NCI-H345 treated with DMSO at 0.1 percent for 48 hours (cell line): ENCODE data around the gene FGF22.
"Not testable (repeated sequence)": the region's sequence is repeated elsewhere in the genome, so short reads cannot be mapped to it uniquely, and the experiment has no call there.

Experiments
- DNase-seq: peaks from one replicate; lab custom pipeline; 2025; ENCODE audit not compliant: unreplicated experiment; lab: John Stamatoyannopoulos, UW

Gene FGF22

DNA sequence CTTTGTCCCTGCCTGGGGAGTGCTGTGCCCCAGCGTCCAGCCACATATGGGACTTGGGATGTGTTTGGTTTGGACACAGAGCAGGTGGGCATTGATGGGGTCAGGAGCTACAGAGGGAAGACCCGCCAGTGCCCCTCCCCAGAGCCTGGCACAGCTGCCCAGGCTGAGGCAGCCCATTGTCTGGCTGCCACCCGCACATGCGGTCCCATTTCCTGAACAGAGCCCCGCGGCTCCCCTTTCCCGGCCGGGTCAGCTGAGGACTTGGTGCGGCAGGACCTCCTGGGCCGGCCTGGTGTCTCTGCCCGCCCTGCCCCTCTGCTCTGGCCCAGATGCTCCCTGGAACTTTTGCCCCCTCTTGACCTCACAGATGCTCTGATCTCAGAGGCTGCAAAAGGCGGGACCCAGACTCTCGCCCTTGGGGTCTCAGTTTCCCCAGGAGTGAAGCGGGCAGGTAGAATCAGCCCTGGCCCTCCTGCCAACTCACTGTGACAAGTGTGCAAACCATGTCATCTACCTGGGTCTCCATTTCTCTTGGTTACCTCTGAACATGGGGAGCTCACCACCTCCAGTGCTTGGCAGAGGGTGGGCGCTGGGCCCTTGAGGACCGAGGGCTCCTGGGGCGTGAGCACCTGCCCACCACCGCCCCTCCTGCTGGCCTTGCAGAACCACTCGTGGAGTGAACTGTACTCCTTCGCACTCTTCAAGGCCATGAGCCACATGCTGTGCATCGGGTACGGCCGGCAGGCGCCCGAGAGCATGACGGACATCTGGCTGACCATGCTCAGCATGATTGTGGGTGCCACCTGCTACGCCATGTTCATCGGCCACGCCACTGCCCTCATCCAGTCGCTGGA is 32.2 kb upstream of the FGF22 start:
- DNase-seq, result no peak

DNA sequence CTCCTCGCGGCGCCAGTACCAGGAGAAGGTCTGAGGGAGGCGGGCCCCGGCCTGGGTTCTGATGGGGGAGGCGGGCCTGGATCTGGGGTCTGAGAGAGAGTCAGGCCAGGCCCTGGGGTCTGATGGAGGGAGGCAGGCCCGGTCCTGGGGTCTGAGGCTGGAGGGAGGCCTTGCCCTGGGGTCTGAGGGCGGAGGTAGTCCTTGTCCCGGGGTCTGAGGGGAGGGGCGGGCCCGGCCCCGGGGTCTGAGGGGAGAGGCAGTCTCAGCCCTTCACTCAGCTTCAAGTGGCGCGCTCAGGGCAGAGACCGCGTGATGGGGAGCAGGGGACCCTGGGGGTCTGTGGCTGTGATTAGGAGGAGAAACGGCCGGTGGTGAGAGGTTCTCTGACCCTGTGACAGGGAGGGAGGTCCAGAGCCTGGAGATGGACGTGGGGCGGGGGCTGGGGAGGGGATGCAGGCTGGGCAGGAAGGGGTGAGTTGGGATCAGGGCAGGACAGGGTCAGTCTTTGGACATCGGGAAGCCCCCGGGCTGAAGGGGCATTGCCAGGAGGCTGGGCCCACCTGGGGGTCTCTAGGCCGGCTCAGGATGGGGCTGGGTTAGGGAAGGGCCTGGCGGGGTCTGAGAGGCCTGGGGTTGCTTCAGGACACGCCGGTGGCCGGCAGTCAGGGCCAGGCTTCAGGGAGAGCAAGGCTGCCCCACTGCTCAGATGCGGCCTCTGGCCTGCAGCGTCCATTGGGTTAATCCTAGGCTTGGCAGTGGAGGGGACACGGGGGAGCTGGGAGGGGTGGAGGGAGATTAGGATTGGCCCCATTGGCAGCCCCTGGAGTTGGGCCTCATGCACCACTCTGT is 31.3 kb upstream of the FGF22 start:
- DNase-seq, result no peak

DNA sequence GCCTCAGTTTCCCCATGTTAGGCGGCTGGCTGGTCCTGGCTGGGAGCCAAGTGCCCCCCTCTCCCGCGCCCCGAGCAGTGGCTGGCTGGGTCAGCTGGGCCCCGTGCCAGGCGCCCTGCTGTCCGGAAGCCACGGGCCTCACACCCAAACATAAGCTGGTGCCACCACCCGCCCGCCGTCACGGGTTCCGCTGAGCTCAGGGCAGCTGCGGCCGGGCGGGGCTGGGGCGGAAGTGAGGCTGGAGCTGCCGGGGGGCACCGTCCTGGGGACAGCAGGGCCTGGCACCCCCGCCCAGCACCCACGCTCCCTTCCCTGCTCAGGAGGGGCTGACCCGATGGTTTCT is 30.7 kb upstream of the FGF22 start:
- no peak for DNase-seq

DNA sequence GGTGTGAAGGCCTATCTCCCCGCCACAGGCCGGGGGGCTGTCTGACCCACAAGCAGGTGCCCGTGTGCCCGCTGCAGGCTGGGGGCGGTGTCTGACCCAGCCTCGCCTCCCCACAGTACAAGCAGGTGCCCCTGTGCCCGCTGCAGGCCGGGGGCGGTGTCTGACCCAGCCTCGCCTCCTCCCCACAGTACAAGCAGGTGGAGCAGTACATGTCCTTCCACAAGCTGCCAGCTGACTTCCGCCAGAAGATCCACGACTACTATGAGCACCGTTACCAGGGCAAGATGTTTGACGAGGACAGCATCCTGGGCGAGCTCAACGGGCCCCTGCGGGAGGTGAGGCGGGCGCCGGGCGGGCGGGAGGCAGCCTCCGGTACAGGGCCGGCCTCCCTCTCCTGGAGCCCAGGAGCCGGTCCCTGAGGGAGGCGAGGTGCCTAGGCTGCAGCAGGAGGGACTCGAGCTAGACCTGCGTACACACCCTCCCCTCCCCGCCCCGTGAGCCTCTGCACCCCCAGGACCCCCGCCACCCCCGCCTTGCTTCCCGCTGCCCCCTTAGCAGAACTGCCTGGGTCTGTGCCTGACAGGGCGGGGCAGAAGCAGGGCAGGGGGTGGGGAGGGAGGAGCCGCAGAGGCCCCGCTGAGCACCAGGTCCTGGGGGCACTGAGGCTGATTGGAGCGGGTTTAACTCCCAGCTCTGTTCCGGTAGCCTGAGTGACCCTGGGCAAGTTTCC is 29.4 kb upstream of the FGF22 start:
- DNase-seq, result no peak

DNA sequence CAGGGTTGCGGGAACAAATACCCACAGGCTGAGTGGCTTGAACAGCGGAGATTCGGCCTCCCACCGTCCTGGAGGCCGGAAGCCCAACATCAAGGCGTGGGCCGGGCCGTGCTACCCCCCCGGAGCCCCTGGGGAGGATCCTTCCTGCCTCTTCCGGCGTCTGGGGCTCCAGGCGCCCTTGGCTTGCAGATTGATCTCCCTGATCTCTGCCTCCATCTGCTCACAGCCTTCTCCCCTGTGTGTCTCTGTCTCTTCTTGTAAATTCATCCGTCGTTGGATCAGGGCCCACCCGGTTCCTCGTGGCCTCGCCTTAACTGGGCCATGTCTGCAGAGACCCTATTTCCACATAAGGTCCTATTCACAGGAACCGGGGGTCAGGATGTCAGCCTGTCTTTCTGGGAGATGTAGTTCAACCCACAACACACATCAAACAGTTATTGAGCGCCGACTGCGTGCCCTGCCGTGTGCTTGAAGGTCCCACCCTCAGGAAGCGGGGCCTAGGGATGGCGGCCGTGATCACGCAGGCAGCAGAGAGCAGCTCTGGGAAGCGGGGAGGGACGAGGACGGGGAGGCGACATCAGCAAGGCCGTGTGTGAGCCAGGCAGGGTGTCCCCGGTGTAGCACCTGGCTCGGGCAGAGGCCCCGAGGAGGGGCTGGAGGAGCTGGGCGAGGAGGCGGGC is 28.7 kb upstream of the FGF22 start:
- no peak for DNase-seq

DNA sequence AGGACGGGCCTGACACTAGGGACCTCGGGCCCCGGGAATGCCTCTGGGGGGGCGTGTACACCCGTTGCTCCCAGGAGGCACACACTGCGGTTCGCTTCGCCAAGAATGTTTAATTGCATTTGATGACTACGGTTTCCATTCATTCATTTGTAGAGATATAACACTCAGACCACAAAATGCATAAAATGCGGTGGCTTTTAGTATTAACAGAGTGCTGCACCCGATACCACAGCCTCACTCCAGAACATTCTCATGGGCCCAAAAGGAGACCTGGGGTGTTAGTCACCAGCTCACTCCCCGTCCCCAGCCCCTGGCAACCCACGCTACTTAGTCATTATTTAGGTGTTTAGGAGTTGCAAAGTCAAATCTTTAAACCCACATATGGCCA is 28.2 kb upstream of the FGF22 start:
- DNase-seq, result no peak

DNA sequence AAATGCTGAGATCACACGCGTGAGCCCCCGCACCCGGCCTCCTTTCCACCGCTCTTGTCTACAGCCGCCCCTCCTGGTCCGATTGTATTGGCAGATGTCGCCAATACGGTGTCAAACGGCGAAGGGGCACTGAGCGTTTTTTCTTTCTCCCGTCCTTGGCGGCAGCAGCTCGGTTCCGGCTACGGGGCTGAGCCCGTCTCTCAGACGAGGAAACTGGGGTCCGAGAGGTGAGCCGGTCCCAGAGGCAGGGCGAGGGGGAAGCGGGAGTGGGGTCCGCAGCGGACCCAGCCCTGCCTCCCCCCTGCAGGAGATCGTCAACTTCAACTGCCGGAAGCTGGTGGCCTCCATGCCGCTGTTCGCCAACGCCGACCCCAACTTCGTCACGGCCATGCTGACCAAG is 26.7 kb upstream of the FGF22 start:
- DNase-seq, result no peak

DNA sequence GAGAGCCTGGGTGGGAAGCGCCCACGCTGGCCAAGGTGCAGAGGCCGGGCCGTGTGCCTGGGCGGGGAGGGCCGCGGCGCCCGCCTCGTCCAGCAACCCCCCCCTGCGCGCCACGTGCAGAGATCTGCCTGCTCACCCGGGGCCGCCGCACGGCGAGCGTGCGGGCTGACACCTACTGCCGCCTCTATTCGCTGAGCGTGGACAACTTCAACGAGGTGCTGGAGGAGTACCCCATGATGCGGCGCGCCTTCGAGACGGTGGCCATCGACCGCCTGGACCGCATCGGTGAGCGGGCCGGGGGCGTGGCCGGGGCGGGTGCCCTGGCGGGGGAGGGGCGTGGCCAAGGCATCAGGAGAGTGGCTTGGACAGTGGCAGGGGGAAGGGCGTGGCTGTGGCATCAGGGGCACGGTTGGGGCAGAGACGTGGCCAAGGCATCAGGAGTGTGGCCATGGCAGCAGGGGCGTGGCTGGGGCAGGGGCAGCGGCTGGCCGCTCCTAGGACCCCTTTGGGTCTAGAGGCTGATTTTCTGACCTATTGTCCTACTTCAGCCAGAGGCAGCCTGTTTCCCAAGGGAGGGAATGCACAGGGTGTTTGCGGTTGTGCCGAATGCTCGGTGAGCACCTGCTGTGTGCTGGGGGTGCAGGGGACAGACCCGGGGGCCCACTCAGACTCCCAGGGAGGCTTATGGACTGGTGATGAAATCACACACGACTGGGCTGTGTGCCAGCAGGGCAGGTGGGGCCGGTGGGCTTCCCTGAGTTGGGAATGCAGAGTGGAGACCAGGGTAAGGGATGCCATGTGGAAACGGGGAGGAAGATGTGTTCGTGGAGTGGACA is 25.7 kb upstream of the FGF22 start:
- DNase-seq, result no peak

DNA sequence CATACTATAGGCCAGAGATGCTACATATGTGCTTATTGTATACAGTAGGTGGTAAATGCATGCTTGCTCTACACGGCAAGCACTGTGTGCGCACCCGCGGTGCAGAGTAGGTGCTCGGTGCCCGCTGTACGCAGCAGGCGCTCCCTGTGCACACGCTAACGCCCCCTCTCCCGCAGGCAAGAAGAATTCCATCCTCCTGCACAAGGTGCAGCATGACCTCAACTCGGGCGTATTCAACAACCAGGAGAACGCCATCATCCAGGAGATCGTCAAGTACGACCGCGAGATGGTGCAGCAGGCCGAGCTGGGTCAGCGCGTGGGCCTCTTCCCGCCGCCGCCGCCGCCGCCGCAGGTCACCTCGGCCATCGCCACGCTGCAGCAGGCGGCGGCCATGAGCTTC is 24.1 kb upstream of the FGF22 start:
- DNase-seq, result no peak

DNA sequence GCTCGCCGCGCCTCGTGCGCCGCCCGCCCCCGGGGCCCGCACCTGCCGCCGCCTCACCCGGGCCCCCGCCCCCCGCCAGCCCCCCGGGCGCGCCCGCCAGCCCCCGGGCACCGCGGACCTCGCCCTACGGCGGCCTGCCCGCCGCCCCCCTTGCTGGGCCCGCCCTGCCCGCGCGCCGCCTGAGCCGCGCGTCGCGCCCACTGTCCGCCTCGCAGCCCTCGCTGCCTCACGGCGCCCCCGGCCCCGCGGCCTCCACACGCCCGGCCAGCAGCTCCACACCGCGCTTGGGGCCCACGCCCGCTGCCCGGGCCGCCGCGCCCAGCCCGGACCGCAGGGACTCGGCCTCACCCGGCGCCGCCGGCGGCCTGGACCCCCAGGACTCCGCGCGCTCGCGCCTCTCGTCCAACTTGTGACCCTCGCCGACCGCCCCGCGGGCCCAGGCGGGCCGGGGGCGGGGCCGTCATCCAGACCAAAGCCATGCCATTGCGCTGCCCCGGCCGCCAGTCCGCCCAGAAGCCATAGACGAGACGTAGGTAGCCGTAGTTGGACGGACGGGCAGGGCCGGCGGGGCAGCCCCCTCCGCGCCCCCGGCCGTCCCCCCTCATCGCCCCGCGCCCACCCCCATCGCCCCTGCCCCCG is 23.5 kb upstream of the FGF22 start:
- no peak for DNase-seq

DNA sequence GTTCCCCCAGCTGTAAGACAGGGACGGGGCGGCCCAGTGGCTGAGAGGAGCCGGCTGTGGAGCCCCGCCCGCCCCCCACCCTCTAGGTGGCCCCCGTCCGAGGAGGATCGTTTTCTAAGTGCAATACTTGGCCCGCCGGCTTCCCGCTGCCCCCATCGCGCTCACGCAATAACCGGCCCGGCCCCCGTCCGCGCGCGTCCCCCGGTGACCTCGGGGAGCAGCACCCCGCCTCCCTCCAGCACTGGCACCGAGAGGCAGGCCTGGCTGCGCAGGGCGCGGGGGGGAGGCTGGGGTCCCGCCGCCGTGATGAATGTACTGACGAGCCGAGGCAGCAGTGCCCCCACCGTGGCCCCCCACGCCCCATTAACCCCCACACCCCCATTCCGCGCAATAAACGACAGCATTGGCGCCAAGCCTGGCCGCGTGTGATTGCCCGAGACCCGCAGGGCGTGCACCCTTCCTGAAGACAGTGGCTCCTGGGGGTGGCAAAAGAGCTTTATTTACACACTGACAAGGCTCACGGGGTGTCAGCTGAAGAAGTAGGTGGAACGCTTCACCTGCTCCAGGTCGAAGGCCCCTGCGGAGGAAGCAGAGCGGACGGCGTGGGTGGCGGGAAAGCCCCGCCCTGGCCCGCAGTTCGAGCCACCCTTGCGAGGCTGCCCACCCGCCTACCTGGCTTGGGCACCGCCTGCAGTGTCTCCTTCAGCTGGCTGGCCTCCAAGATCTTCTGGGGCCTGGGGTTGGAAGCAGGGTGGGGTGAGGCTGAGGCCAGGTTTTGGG is 22.7 kb upstream of the FGF22 start:
- DNase-seq, result no peak

DNA sequence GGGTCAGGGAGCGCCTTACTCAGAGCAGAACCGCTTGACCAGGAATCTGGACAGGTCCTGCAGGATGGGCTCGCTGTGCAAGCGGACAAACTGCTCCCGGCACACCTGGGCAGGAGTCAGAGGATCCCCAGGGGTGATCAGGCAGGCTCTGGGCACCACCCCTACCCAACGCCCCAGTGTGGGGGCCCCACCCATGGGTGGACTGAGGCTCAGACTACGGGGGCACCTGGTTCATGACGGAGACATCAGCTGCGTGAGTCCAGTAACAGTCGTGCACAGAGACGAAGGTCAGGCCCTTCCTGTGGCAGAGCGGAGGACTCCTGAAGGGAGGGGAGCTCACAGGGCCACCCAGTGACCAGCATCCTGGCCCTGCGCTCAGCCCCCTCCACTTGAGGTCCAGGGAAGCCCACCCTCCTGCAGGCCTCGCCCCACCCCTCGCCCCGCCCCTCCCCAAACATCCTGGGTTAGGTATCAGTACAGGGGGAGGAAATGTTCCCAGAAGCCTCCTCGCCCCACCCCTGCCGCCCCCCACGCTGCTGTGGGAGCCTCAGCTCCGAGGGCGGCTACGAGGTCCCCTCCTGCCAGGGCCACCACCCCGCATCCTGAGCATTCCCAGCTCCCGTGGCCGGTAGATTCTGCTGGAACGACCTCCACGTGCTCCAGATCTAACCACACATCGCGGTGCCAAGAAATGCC is 22.0 kb upstream of the FGF22 start:
- DNase-seq, result no peak

DNA sequence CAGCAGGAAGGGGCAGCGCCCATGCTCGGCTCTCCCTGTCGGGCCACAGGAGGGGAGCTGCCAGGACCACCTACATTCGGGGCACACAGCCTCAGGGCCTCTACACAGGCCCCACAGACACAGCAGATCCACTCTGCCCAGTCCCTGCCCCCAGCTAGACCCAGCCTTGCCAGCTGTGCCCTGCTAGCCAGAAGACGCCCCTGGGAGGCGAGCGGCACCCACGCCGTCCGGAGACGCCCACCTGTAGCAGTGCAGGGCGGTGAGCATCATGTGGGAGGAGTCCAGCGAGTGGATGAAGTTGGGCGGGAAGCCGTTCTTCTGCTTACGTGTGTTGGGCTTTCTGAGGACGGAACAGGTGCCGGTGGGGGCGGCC is 21.4 kb upstream of the FGF22 start:
- no peak for DNase-seq

DNA sequence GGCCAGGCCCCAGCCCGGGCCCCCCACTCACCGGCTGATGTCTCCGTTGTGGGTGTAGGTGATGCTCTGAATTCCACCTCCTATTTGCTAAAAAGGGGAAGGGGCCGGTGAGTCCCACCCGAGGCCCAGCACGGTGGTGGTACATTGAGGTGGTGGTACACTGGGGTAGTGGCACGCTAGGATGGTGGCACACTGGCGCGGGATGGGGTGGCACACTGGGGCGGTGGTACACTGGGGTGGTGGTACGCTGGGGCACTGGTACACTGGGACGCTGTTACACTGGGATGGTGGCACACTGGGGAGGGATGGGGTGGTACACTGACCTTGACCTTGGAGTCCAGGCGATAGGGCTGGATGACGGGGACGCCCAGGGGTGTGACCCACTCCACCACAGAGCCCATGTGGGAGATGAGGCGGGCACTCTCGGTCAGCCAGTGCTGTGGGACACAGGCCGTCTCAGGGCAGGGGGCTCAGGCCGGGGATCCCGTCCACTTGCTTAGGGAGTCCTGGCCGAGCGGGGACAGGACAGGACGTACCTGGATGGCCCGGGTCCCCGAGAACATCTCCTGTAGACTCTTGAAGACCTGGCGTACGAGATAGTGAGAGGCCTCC is 20.9 kb upstream of the FGF22 start:
- no peak for DNase-seq

DNA sequence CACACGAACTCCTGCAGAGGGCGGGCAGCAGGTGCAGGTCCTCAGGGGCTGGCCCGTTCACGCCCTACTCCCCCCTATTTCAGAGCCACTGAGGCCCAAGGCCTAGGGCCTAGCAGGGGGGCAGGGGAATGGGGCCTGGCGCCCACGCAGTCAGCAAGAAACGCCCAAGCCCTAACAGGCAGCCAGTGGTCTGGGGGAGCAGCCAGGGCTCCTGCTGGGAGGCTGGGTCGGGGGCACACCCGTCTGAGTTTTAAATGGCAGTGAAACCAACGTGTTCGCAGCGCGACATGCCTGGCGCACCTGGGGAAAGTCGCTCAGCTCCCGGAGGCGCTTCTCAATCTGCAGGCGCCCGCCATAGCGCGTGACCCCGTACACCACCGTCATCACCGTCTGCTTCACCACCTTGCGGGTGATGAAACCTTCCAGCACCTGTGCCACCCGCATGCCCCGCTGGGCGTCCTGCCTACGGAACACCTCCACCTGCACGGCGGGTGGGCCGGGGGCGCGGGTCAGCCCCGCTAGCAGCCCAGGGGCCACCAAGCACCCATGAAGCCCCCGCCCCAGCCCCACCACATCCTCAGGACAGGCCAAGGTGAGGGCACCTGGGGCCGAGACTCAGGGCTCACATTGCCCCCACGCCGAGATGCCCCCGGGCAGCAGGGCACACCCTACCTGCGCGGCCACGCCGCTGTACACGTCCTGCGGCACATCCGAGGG is 20.2 kb upstream of the FGF22 start:
- no peak for DNase-seq

DNA sequence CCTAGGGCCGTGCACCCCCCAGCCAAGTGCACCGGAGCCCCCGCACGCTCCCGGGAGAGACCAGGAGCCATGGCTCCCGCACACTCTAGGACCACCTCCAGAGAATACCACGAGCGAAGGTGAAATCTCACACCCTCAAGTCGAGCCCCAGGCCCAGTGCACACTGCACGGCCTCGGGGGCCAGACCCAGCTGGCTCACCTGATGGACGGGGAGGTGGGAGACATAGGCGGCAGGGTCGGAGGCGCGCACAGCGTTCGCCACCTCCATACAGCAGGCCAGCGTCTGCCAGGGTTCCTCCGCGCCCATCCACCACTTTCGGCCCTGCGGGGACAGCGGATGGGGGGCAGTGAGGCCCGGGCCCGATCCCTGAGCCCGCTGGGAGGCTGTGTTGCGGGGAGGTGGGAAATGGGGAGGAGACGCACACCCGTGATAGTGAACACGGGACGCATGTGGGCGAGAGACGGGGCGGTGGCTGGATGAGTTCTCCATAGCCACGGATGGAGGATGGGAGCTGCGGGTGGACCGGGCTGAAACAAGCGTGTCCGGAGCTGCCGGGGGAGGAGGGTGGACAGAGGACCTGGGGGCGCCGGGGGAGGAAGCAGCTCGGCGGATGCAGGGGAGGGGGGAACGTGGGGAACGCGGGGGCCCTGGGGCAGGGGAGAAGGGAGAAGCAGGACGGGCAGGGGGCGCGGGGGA is 19.4 kb upstream of the FGF22 start:
- DNase-seq, result no peak

DNA sequence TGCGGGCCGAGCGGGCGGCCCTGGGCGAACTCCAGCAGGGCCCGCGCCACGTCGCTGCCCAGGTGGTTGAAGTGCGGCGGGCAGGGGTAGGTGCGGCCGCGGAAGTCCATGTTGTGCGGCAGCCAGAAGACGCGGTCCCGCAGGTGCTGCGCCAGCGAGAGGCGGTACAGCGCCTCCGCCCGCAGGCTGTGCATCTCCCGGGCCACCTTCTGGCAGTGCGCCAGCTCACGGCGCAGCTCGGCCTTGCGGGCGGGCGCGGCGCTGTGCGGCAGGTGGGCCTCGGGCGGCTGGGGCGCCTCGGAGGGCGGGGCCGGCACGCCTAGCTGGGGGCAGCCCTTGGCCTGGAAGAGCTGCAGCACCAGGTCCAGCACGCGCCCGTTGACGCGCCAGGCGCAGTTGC is 18.5 kb upstream of the FGF22 start:
- DNase-seq, result not testable (repeated sequence)
